Gastrocnemius medialis (tissue), 4 donors: ENCODE results near the gene MBL2.

Source experiments
- POLR2A ChIP-seq, 2 donors: fragments of 450-650 bp; IDR thresholded peaks; one replicate each; pipeline ENCODE4 v1.6.1; 2017; ENCODE audit warnings: antibody characterized with exemption in 2 of 2, mild to moderate bottlenecking in 2 of 2, moderate library complexity in 2 of 2
- TF ChIP-seq, protein P1 (sequence below), 5 experiments: fragments of 450-650 bp in 3 of 5; fragments of 200-600 bp in 2 of 5; sonication (generic) in 2 of 5; IDR thresholded peaks in 4 of 5; conservative IDR thresholded peaks in 1 of 5; 1 replicate in 4 of 5; 2 replicates in 1 of 5; pipeline ENCODE4 v1.5.1; 2016 to 2019; ENCODE audit warnings: antibody characterized with exemption in 5 of 5, mild to moderate bottlenecking in 3 of 5, moderate library complexity in 3 of 5

DNA sequence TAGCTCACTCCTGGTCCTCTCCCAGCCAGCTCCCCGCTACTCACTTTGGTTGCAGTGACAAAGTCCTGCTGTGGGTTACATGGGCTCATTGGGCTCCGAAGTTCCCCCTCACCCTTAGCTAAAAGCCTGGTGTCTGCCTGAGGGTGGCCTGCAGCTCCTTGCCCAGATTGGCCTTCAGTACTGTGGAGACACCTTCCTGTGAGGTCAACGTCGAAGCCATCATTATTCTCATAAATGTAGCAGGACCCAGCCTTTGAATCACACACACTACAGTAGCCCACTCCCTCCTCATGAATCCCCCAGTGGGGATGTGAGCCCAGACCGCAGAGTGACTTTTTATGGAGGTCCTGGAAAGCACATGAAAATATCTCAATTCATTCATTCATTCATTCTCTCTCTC is 10.5 kb downstream of the MBL2 start:
- TF ChIP-seq, protein P1, sequence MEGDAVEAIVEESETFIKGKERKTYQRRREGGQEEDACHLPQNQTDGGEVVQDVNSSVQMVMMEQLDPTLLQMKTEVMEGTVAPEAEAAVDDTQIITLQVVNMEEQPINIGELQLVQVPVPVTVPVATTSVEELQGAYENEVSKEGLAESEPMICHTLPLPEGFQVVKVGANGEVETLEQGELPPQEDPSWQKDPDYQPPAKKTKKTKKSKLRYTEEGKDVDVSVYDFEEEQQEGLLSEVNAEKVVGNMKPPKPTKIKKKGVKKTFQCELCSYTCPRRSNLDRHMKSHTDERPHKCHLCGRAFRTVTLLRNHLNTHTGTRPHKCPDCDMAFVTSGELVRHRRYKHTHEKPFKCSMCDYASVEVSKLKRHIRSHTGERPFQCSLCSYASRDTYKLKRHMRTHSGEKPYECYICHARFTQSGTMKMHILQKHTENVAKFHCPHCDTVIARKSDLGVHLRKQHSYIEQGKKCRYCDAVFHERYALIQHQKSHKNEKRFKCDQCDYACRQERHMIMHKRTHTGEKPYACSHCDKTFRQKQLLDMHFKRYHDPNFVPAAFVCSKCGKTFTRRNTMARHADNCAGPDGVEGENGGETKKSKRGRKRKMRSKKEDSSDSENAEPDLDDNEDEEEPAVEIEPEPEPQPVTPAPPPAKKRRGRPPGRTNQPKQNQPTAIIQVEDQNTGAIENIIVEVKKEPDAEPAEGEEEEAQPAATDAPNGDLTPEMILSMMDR (IDR thresholded peaks at IDR 0.05 in 4 of 5, conservative IDR thresholded peaks at IDR 0.05 in 1 of 5), result no peak
- no peak for TF ChIP-seq POLR2A (IDR thresholded peaks at IDR 0.05)
